HG02588 (cell line): ENCODE data around the gene HDAC6.
A peak's percentile ranks its signal among the peaks of the same experiment; 100 is the strongest.

Source experiments
- ATAC-seq: cut with Tn5 transposase; IDR thresholded peaks from one replicate; pipeline ENCODE4 v1.9.1; 2021; ENCODE audit warnings: mild to moderate bottlenecking, moderate library complexity; ENCODE audit not compliant: unreplicated experiment

The HDAC6 gene

DNA sequence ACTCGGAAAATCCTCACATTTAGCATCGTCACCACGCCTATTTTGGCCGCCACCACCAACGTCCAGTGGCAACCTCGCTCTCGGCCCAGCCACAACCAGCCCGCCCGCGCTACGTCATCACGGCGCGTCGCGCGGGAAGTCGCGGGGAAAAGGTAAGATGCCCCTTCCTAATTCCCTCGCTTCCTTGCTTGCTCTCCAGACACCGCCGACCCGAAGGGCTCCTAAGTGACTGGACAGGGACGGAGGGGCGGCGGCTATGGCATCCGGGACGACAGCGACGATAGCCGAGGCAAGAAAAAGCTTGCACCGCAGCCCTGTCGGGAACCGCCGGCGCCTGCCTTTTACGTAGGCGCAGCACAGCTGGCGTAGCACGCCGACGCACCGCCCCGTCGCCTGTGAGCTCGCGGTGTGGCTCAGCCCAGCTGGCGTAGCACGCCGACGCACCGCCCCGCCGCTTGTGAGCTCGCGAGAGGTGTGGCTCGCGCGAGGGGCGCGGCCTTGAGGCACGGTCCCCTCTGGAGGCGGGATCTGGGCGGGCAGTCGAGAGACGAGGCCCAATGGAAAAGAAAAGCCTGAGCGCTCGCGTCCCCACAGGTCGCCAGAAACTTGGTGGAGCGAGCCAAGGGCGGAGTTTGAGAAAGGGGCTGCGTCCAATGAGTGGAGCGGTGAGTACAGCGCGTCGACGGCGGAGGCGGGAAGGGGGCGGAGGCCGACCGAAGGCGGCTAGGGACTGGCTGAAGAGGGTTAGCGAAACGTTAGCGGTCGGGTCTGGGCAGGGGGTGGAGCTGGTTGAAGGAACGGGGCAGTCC lies at the start of gene HDAC6:
Gene HDAC6 (plus strand): TSS at position 788 of the 809 bp plus-strand sequence. CDS start 626 bp downstream, outside the sequence.
- ATAC-seq: peak; percentile 80

DNA sequence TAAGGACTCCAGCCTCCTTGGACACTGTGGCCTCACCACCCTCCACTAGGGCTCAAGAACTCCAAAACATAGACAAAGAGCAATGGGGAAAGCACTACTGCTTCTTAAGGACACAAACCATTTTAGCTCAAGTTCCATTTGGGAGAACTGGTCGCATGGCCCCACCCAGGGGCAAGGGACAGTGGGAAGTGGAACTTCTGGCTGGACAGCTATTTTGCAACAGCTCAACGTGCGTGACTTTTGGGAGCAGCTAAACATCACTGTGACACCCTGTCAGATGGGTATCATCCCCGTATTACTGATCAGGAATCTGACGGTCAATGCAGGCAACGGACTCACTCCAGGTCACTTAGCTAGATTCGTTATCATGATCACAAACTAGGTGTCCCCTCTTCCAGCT lies 49.4 kb upstream of the HDAC6 start:
- ATAC-seq: no peak

DNA sequence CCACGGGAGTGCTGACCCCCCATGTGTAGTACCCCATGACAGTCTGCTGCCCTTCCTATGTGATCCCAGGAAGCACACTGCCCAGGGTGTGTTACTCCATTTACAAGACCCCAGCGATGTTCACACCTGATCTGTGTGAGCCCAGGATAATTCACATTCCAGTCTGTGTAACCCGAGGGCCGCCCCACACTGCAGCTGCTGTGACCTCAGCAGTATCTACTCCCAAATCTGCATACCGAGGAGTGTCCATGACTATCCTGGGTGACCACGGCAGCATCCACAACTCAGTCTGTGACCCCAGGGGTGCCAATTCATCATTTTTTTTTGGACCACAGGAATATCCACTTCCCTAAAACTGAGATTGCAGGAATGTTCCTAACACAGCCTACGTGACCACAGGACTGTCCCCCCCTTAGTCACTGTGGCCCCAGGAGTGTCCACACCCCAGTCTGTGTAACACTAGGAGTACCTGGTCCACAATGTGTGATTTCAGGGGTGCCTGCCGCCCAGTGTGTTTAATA lies 48.1 kb upstream of the HDAC6 start:
- ATAC-seq: no peak

DNA sequence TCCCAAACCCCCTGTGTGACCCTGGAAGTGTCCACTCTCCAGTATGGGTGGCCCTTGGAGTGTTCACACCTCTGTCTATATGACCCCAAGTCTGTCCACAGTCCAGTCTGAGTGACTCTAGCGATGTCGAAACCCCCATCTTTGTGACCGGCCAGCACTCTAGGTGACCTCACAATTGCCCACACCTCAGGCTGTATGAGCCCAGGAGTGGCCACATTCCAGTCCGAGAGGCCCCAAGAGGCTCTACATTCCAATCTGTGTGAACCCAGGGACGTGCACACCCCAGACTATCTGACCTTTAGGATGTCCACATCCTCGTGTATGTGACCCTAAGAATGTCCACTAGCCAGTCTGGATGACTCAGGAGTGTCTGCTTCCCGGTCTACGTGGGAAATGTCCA lies 47.6 kb upstream of the HDAC6 start:
- no peak for ATAC-seq

DNA sequence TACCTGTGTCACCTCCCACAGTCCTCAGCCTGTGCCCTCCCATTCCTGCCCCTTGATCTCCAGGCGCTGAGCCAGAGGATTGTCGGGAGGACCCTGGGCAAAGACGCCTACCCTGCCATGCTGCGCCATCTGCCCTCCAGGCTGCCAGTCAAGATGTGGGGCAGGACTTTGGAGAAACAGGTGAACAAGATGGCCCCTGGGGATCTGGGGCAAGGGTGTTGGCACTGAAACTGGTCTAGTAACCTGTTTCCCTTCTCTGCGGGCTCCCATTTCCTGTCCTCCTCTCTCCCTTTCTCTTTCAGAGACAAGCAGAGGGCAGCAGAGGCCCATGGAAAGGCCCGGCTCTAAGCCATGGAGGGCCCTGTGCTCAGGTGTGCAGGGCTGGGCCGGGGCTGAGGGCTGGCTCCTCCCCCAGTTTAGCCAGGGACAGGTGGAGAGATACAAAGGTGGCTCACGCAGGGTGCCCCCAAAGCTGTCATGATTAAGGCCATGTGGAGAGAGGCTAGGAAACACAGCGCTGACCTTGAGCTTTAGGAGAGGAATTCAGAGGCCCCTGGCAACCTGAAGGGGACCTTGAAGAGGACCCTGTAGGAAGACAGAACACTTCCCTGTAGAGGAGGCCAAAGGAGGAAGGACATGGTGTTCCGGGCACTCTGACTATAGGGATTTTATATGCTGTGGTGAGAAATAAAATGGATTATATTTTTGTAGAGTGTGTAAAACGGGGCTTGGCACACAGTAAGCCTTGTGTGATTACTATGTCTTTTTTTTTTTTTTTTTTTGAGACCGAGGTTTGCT lies 40.0 kb upstream of the HDAC6 start, which contains the start of gene GLOD5:
Gene GLOD5 (plus strand): TSS at position 74 of the 798 bp plus-strand sequence. CDS start 44 bp downstream, at position 118.
- no peak for ATAC-seq

DNA sequence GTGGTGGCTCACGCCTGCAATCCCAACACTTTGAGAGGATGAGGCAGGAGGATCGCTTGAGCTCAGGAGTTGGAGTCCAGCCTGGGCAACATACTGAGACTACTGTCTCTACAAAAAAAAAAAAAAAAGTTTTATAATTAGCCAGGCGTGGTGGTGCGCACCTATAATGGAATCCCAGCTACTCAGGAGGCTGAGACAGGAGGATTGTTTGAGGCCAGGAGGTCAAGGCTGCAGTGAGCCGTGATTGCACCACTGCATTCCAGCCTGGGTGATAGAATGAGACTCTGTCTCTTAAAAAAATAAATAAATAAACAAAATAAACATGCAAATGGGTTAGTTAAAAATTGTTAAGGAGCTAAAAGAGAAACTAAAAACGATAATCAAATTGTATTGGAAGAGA lies 32.6 kb upstream of the HDAC6 start:
- ATAC-seq: no peak

DNA sequence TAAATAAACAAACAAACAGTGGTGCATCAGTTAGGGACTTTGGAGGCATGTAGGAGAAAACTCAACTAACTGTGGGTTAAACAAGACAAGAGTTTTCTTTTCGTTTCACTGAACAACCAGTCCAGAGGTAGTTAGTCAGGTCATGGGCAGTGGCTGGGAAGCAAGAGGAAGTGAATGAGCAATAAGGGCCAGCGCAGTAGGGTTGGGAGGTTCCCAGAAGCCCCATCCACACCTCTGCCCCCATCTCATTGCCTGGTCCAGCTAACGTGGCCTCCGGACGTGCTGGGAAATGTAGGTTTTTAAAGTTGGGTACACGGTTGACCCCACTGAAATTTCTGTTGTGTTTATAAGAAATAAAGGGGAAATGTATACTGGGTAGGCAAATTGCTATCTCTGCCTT lies 31.6 kb upstream of the HDAC6 start:
- no peak for ATAC-seq

DNA sequence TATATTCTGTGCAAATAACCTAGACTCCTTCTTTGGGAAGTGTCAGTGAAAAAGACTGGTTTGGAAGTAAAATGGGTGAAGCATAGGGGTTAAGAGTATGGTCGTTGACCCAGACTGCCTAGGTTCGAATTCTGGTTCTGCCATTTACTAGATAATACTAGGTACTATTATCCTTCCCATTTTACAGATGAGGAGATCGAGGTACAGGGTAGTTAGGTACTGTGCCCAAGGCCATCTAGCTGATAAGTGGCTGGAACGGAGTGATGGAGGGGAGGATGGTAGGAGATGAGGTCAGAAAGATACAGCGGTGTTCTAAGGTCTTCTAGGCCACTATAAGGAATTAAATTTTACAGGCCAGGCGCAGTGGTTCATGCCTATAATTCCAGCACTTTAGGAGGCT lies 29.3 kb upstream of the HDAC6 start:
- ATAC-seq: no peak

DNA sequence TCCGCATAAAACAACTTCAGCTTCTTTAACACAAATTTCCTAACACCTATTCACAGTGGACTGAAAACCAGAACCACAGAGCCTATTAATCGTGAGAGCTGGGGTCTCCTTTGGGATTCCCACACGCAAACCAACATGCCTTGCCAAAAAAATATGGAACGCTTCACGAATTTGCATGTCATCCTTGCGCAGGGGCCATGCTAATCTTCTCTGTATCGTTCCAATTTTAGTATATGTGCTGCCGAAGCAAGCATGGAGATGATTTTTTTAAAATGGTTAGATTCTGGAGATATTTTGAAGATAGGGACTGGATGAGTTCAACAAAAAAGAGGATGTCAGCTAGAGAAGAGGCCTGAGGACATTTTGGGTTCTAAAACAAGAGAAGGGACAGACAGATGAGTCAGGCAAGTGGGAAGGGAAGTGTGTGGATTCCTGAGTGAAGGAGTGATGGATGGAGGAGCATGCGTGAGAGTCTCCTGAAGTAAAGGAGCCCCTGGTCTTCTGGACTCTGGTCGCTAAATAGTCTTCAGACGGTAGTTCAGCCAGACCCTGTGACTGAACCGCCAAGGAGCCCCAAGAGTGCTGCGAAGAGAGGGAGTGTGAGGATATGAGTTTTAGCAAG lies 24.9 kb upstream of the HDAC6 start:
- no peak for ATAC-seq

DNA sequence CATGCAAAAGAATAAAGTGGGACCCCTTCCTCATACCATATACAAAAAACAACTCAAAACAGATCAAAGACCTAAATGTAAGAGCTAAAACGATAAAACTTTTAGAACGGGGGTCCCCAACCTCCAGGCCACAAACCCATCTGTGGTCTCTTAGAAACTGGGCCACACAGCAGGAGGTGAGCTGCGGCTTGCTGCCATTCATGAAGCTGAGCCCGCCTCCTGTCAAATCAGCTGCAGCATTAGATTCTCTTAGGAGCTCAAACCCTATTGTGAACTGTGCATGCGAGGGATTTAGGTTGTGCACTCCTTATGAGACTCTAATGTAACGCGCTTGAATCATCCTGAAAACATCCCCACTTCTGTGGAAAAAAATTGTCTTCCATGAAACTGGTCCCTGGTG lies 22.5 kb upstream of the HDAC6 start:
- no peak for ATAC-seq

DNA sequence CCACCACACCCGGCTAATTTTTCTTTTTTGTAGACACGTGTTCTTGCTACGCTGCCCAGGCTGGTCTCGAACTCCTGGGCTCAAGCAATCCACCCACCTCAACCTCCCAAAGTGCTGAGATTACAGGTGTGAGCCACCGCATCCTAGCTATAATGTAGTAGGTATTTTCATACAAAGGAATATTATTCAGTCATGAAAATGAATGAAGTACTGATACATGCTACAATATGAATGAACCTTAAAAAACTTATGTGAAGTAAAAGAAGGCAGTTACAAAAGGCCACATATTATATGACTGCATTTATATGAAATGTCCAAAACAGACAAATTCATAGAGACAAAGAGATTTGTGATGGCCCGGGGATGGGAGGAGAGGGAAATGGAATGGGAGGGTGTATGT lies 20.2 kb upstream of the HDAC6 start:
- no peak for ATAC-seq

DNA sequence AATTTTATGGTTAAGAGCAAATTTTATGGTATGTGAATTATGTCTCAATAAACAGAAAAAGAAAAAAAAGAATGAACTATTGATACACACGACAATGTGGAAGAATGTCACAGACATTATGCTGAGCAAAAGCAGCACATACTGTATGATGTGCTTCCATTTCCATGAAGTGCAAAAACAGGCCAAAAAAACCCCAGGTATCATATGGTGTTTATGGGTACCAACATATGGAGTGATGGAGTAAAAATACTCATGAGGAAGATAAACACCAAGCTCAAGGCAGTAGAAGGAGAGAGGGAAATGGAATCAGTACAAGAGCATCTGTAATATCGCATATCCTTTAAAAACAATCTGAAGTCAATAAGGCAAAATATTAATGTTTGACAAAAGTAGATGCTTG lies 19.7 kb upstream of the HDAC6 start:
- ATAC-seq: no peak

DNA sequence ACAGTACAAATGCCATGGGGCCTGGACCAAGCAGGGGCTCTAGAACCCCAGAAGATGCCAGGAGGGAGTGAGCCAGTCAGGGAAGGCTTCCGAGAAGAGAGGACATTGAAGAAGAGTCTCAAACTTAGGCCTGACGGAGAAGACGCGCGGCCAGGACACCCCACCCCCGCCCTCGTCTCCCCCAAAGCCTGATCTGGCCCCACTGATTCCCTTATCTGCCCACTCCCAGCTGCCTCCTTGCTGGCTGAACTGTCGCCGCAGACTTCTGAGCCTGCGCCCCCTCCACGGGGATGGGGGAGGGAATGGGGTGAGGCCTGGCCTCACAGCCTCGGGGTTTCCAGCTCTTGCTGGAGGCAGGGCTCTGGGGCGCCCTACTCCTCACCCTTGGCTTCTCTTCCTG lies 19.1 kb upstream of the HDAC6 start:
- no peak for ATAC-seq

DNA sequence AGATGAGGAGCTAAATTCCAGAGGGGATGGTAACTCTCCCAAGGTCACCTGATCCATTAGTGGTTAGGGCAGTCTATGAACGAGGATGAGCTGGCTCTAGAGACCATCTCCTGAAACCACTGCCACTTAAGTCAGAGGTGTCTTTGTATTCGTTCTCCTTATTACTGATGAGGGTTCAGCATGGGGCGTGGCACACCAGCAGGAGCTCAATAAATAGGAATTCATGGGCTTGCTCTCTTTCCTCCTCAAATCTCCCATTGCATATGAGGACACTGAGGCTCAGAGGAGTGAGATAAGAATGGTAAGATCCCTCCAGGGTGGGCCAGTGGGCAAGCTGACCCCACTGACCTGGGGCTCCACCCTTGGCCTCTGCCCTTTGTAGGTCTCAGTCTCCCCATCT lies 17.1 kb upstream of the HDAC6 start:
- ATAC-seq: no peak

DNA sequence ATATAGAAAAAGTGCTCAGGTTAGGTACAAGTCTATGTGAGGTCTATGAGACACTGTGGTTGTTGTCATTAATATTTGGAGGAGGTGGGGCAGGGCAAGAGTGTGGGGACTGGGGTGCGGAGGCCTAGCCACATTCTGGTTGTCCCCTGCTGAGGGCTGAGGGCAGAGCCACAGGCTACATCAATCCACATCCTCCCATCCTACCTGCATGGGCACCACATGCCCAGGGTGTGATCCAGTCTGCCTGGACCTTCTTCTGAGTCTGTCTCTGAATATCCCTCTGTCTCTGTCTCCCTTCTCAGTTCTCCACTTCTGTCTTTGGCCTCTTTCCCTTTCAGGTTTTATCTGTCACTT lies 16.7 kb upstream of the HDAC6 start:
- no peak for ATAC-seq

DNA sequence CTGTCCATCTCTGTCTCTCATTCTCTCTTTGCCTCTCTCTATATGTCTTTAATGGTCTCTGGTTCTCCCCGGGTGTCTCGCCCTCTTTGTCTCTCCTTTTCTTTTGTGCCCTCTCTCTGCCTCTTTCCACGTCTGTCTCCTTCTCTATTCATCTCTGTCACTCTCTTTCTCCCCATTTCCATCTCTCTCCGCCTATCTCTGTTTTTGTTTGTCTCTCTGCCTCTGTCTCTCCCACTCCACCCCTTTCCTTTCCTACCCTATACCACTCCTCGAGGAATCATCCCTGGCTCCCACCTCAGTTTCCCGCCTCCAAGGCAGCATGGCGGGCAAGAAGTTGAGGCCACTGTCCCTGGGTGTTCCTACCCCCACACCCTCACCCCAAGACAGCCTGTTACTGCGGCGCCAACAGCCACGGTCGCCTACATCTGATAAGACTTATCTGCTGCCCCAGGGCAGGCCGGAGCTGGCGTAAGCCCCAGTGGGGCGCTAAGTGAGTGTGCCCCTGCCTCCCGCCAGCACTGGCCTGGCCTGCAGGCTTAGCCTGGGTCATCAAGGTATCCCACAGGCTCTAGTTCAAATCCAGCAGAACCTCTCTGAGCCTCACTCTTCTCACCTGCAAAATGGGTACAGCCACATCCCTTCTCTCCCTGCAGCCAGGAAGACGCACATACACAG lies 16.2 kb upstream of the HDAC6 start:
- ATAC-seq: no peak

DNA sequence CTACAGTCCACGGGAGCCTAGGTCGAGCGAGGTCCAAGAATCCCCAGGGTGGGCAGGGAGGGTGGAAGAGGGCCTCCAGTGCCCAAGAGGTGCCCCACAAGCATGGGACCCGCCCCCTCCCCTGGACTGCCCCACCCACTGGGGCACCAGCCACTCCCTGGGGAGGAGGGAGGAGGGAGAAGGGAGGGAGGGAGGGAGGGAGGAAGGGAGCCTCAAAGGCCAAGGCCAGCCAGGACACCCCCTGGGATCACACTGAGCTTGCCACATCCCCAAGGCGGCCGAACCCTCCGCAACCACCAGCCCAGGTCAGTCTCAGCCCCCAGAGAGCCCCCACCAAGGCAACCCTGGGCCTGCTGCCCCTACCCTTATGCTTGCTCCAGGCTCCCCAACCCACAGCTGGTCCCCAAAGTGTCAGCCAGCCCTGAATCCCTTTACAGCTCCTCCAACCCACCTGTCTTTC lies 15.5 kb upstream of the HDAC6 start, which contains the start of gene GATA1:
Gene GATA1 (plus strand): TSS at position 250 of the 460 bp plus-strand sequence. CDS start 4,520 bp downstream, outside the sequence.
- ATAC-seq: no peak

DNA sequence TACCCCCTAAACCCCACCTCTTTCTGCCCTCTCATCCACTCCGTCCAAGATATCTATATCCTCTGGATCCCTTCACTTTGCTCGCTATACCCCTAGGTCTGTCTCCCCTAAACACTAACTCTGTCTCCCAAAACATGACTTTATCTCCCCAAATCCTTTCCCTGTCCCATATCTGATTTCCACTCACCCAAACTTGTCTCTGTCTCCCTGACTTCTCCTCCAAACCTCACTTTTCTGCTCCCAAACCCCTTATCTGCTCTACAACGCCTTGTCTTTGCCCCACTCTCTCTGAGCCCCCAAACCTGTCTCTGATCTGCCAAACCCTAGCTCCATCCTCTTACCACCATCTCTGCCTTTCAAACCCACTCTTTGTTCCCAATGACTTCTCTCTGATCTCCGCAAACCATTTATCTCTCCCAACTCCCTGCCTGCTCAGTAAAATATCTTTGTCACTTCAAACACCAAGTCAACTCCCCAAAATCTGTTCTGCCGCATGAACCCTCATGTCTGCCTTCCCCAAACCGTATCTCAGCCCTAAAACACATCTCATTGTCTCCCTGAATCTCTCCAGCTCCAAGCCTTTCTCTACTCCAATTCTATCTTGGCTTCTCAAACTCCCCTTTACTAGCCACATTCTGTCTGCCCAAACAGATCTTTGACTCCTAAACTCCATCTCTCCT lies 14.9 kb upstream of the HDAC6 start:
- ATAC-seq: no peak

DNA sequence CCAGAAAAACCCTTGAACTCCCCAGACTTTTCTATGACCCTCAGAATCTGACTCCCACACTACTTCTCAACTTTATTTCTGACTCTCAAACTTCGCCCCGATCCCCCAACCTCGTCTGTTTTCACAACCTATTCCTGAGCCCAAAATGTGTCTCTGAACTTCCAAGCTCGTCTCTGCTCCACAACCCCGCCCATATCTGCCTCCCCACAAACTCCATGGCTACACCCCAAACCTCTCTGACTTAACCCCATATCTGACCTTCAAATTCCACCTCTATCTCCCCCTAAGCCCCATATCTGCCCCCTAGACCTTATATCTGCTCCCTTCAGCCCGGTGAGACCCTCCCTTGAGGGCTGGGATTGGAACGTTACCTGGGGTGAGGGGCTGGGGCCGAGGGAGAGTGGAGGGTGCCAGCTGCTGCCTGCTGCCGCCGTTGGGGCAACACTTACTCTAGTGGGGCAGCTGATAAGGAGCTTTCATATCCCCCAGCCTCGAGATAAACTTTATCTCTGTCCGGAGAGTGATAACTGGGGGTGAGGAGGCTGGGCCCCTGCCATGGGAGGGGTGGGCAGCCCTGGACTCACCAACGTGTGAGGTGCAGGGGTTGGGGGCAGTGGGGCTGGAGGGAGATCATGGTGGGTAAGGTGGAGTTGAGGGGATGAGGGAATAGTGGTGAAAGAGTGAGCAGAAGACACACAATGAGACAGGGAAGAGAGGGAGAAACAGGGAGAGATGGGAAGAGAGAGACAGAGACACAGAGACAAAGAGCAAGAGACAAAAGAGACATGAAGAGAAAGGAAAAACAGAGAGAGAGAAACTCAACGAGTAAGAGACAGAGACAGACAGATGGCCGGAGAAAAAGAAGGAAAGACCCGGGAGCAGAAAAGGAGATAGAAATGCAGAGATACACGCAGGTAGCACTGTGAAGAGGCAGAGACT lies 14.1 kb upstream of the HDAC6 start:
- ATAC-seq: no peak
